HG03108 (cell line): ENCODE data around the gene ELF1.
"Not testable (repeated sequence)": the region's sequence is repeated elsewhere in the genome, so short reads cannot be mapped to it uniquely, and the experiment has no call there.

ENCODE experiments used
- ATAC-seq: cut with Tn5 transposase; IDR thresholded peaks from one replicate; pipeline ENCODE4 v1.9.1; 2021; ENCODE audit warnings: moderate library complexity; ENCODE audit not compliant: unreplicated experiment

Gene ELF1

GRCh38 chr13:41042419-41042818 is 23.3 kb upstream of the ELF1 start:
- ATAC-seq, result not testable (repeated sequence)

- ATAC-seq, result no peak
Observed at GRCh38 chr13:41040584-41041334, 21.6 kb upstream of the ELF1 start.

GRCh38 chr13:41039746-41040145 is 20.6 kb upstream of the ELF1 start:
- ATAC-seq, result no peak

GRCh38 chr13:41036557-41036956 is 17.4 kb upstream of the ELF1 start:
- not testable (repeated sequence) for ATAC-seq

- no peak for ATAC-seq
Observed at GRCh38 chr13:41034881-41035280, 15.8 kb upstream of the ELF1 start.

- ATAC-seq, result no peak
Observed at GRCh38 chr13:41034382-41034781, 15.3 kb upstream of the ELF1 start.

GRCh38 chr13:41032691-41033376 is 13.7 kb upstream of the ELF1 start:
- no peak for ATAC-seq

- no peak for ATAC-seq
Observed at GRCh38 chr13:41029629-41030028, 10.5 kb upstream of the ELF1 start.

GRCh38 chr13:41028051-41028450 is 8.9 kb upstream of the ELF1 start:
- ATAC-seq, result no peak

GRCh38 chr13:41026788-41027187 is 7.7 kb upstream of the ELF1 start:
- no peak for ATAC-seq

GRCh38 chr13:41025518-41025917 is 6.4 kb upstream of the ELF1 start:
- no peak for ATAC-seq

- ATAC-seq, result peak; percentile 45
Observed at GRCh38 chr13:41019578-41020347, 647 bp upstream of the ELF1 start.

- no peak for ATAC-seq
Observed at GRCh38 chr13:41018602-41018948, 541 bp downstream of the ELF1 start.

GRCh38 chr13:41017817-41018601 is 1.1 kb downstream of the ELF1 start:
- no peak for ATAC-seq

- ATAC-seq, result no peak
Observed at GRCh38 chr13:41017159-41017558, 2.0 kb downstream of the ELF1 start.

GRCh38 chr13:41015920-41016319 is 3.2 kb downstream of the ELF1 start:
- ATAC-seq, result no peak

GRCh38 chr13:41013835-41014234 is 5.3 kb downstream of the ELF1 start:
- no peak for ATAC-seq

- no peak for ATAC-seq
Observed at GRCh38 chr13:41012536-41012935, 6.6 kb downstream of the ELF1 start.

- no peak for ATAC-seq
Observed at GRCh38 chr13:41011382-41011956, 7.6 kb downstream of the ELF1 start.

- no peak for ATAC-seq
Observed at GRCh38 chr13:41008349-41008980, 10.7 kb downstream of the ELF1 start.
